ENCODE measurements around the gene GSG1L.

GSG1L gene

DNA sequence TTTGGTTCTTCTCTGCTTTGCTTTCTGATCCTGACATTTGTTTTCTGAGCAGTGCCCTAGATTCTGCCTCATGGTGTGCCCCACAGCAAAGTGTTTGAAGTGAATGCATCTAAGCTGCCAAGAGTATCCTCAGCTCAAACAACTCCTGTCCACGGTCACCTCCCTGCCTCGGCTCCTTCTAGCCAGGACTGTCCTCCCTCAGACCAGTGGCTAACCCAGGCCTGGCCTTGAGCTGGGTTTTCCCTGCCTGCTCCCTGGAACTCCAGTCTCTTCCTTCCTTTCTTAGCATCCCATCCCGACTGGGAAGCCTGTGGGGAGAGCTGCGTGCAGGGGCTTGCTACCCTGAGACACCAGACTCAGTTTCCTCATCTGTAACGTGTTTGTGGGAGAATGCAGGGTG, 256.5 kb downstream of the GSG1L start:
- Histone ChIP-seq H3K9me3 (ENCODE audit: control insufficient read depth, low read length) (peaks cover 10% of the 10 kb centered on the region), H3K79me1 (replicated peaks; ENCODE audit: low read length, poor library complexity, severe bottlenecking) (no peaks in the 10 kb centered on the region)

DNA sequence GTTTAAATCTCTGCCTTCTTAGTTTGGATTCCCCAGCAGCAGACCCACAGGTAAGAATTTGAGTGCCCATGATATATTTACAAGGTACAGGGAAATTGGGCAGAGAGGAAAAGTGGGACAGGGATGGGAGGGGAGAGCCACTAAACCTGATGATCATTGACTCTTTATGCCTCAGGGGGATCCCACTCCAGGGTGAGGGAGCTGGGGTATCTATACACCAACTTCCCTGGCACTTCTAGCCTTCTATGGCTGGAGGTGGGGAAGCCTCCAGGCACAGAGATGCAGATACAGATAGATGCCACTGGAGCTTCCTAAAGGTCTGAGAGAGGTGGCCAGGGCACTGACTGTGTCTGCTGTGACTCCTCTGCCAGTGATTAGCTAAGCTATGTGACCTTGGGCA, 257.1 kb downstream of the GSG1L start:
- H2AFZ ChIP-seq (ENCODE audit: low read depth, low read length), result no peak overlapping the region
- H4K91ac ChIP-seq (ENCODE audit: low read length), result no peak overlapping the region
- no peak overlapping the region for H2BK120ac ChIP-seq (ENCODE audit: low read depth, low read length)
- H3K9ac ChIP-seq (ENCODE audit: low read length), result no peak overlapping the region
- no peak overlapping the region for H4K8ac ChIP-seq (ENCODE audit: low read length)
- H3K14ac ChIP-seq (ENCODE audit: low read length in 2 of 2), result no peak overlapping the region
- H2BK15ac ChIP-seq (ENCODE audit: low read depth, poor library complexity, severe bottlenecking), result no peak overlapping the region
- H3K4me2 ChIP-seq (ENCODE audit: low read length, poor library complexity, severe bottlenecking), result no peak overlapping the region
- no peak overlapping the region for H3K4ac ChIP-seq (ENCODE audit: low read depth in 1 of 2, low read length in 2 of 2)
- H2BK12ac ChIP-seq (ENCODE audit: low read length in 2 of 2), result no peak overlapping the region
- no peak for DNase-seq
- H3K23ac ChIP-seq (ENCODE audit: low read length in 2 of 2), result no peak overlapping the region
- H3K4me3 ChIP-seq (ENCODE audit: insufficient read depth in 1 of 2, low read depth in 1 of 2, low read length in 2 of 2), result no peak overlapping the region
- H3K79me1 ChIP-seq (replicated peaks; ENCODE audit: low read length, poor library complexity, severe bottlenecking), result no peaks in the 10 kb centered on the region
- H3K36me3 ChIP-seq (ENCODE audit: control insufficient read depth in 1 of 2, insufficient read depth in 2 of 2, low read depth in 1 of 2, low read length in 2 of 2), result no peaks in the 10 kb centered on the region
- H3K4me1 ChIP-seq (ENCODE audit: control insufficient read depth, insufficient read depth, low read depth, low read length), result no peaks in the 10 kb centered on the region
- no peak overlapping the region for H3K27ac ChIP-seq (ENCODE audit: low read length, poor library complexity, severe bottlenecking)
- H3K9me3 ChIP-seq (ENCODE audit: control insufficient read depth, low read length), result peaks cover 10% of the 10 kb centered on the region
- H2AK5ac ChIP-seq (ENCODE audit: low read length, severe bottlenecking), result no peak overlapping the region
- H2BK5ac ChIP-seq (ENCODE audit: low read depth, low read length, poor library complexity, severe bottlenecking), result no peak overlapping the region
- H3K18ac ChIP-seq (ENCODE audit: low read depth in 1 of 2, low read length in 2 of 2), result no peak overlapping the region
- peaks cover 42 to 55% of the 10 kb centered on the region in 2 experiments for H3K27me3 ChIP-seq (ENCODE audit: control insufficient read depth in 1 of 2, insufficient read depth in 1 of 2, low read length in 2 of 2)

More for the DNA sequence above, 256.5 kb downstream of the GSG1L start:
- H2BK120ac ChIP-seq (ENCODE audit: low read depth, low read length), result no peak overlapping the region
- no peak overlapping the region for H3K27ac ChIP-seq (ENCODE audit: low read length, poor library complexity, severe bottlenecking)
- H4K91ac ChIP-seq (ENCODE audit: low read length), result no peak overlapping the region
- H2BK15ac ChIP-seq (ENCODE audit: low read depth, poor library complexity, severe bottlenecking), result no peak overlapping the region
- no peak overlapping the region for H3K4ac ChIP-seq (ENCODE audit: low read depth in 1 of 2, low read length in 2 of 2)
- H3K4me3 ChIP-seq (ENCODE audit: insufficient read depth in 1 of 2, low read depth in 1 of 2, low read length in 2 of 2), result no peak overlapping the region
- H3K23ac ChIP-seq (ENCODE audit: low read length in 2 of 2), result no peak overlapping the region
- DNase-seq, result no peak
- H3K4me1 ChIP-seq (ENCODE audit: control insufficient read depth, insufficient read depth, low read depth, low read length), result no peaks in the 10 kb centered on the region
- H2BK12ac ChIP-seq (ENCODE audit: low read length in 2 of 2), result no peak overlapping the region
- H2AFZ ChIP-seq (ENCODE audit: low read depth, low read length), result no peak overlapping the region
- H3K9ac ChIP-seq (ENCODE audit: low read length), result no peak overlapping the region
- no peak overlapping the region for H3K18ac ChIP-seq (ENCODE audit: low read depth in 1 of 2, low read length in 2 of 2)
- WGBS, result 64% methylated on average over 4 of the region's 5 CpGs
- H2BK5ac ChIP-seq (ENCODE audit: low read depth, low read length, poor library complexity, severe bottlenecking), result no peak overlapping the region
- no peaks in the 10 kb centered on the region for H3K36me3 ChIP-seq (ENCODE audit: control insufficient read depth in 1 of 2, insufficient read depth in 2 of 2, low read depth in 1 of 2, low read length in 2 of 2)
- H4K8ac ChIP-seq (ENCODE audit: low read length), result no peak overlapping the region
- no peak overlapping the region for H2AK5ac ChIP-seq (ENCODE audit: low read length, severe bottlenecking)
- no peak overlapping the region for H3K14ac ChIP-seq (ENCODE audit: low read length in 2 of 2)
- H3K4me2 ChIP-seq (ENCODE audit: low read length, poor library complexity, severe bottlenecking), result no peak overlapping the region
- peaks cover 39 to 49% of the 10 kb centered on the region in 2 experiments for H3K27me3 ChIP-seq (ENCODE audit: control insufficient read depth in 1 of 2, insufficient read depth in 1 of 2, low read length in 2 of 2)

- Histone ChIP-seq H4K8ac (ENCODE audit: low read length) (no peak overlapping the region), H2BK5ac (ENCODE audit: low read depth, low read length, poor library complexity, severe bottlenecking) (no peak overlapping the region), H3K14ac (ENCODE audit: low read length in 2 of 2) (no peak overlapping the region), H3K36me3 (ENCODE audit: control insufficient read depth in 1 of 2, insufficient read depth in 2 of 2, low read depth in 1 of 2, low read length in 2 of 2) (no peaks in the 10 kb centered on the region), H3K9ac (ENCODE audit: low read length) (no peak overlapping the region), H4K91ac (ENCODE audit: low read length) (no peak overlapping the region), H3K4me1 (ENCODE audit: control insufficient read depth, insufficient read depth, low read depth, low read length) (no peaks in the 10 kb centered on the region), H3K18ac (ENCODE audit: low read depth in 1 of 2, low read length in 2 of 2) (no peak overlapping the region), H3K23ac (ENCODE audit: low read length in 2 of 2) (no peak overlapping the region), H2BK12ac (ENCODE audit: low read length in 2 of 2) (no peak overlapping the region), H3K9me3 (ENCODE audit: control insufficient read depth, low read length) (peaks cover 10% of the 10 kb centered on the region), H3K27me3 (ENCODE audit: control insufficient read depth in 1 of 2, insufficient read depth in 1 of 2, low read length in 2 of 2) (peaks cover 47 to 59% of the 10 kb centered on the region in 2 experiments), H2AFZ (ENCODE audit: low read depth, low read length) (no peak overlapping the region), H2AK5ac (ENCODE audit: low read length, severe bottlenecking) (no peak overlapping the region), H3K79me1 (replicated peaks; ENCODE audit: low read length, poor library complexity, severe bottlenecking) (no peaks in the 10 kb centered on the region), H3K4me2 (ENCODE audit: low read length, poor library complexity, severe bottlenecking) (no peak overlapping the region), H3K4me3 (ENCODE audit: insufficient read depth in 1 of 2, low read depth in 1 of 2, low read length in 2 of 2) (no peak overlapping the region), H3K27ac (ENCODE audit: low read length, poor library complexity, severe bottlenecking) (no peak overlapping the region), H2BK120ac (ENCODE audit: low read depth, low read length) (no peak overlapping the region), H2BK15ac (ENCODE audit: low read depth, poor library complexity, severe bottlenecking) (no peak overlapping the region), H3K4ac (ENCODE audit: low read depth in 1 of 2, low read length in 2 of 2) (no peak overlapping the region)
- 45% methylated on average over 5 of the region's 5 CpGs for WGBS
- no peak for DNase-seq
Measured at GRCh38 chr16:27805828-27806351, 257.6 kb downstream of the GSG1L start.

DNA sequence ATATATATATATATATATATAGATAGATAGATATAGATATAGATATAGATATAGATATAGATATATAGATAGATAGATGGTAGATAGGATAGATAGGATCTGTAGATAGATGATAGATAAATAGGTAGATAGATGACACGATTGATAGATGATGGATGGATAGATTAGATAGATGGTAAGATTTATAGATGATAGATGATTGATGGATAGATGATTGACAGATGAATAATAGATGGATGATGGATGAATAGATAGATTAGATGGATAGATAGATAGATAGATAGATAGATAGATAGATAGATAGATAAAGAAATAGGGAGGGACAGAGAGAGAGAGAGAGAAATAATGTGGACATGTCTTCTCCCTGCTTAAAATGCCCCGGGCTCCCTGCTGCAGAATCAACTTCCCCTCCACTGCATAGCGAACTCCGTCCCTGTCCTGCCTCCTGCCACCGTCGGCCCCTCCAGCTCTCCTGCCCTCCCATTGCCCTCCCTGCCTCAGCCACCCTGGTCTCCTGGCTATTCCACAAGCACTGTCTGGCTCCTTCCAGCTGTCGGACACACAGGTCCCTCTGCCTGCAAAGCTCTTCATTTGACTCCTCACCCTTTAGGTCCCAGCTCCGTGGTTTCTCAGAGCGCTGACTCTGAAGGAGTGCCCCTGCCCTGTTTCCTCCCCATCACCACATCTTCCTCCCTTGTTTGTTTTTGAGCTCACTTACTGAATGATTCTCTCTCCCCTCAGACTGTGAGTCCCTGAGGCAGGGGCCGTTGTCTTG, 259.6 kb downstream of the GSG1L start:
- Histone ChIP-seq H4K91ac (ENCODE audit: low read length) (no peak overlapping the region), H2BK120ac (ENCODE audit: low read depth, low read length) (no peak overlapping the region), H3K14ac (ENCODE audit: low read length in 2 of 2) (no peak overlapping the region), H3K4me1 (ENCODE audit: control insufficient read depth, insufficient read depth, low read depth, low read length) (no peaks in the 10 kb centered on the region), H3K79me1 (replicated peaks; ENCODE audit: low read length, poor library complexity, severe bottlenecking) (no peaks in the 10 kb centered on the region), H4K8ac (ENCODE audit: low read length) (no peak overlapping the region), H2AK5ac (ENCODE audit: low read length, severe bottlenecking) (no peak overlapping the region), H3K18ac (ENCODE audit: low read depth in 1 of 2, low read length in 2 of 2) (no peak overlapping the region), H3K9ac (ENCODE audit: low read length) (no peak overlapping the region), H3K9me3 (ENCODE audit: control insufficient read depth, low read length) (no peaks in the 10 kb centered on the region), H2BK15ac (ENCODE audit: low read depth, poor library complexity, severe bottlenecking) (no peak overlapping the region), H3K27ac (ENCODE audit: low read length, poor library complexity, severe bottlenecking) (no peak overlapping the region), H2BK5ac (ENCODE audit: low read depth, low read length, poor library complexity, severe bottlenecking) (no peak overlapping the region), H2BK12ac (ENCODE audit: low read length in 2 of 2) (no peak overlapping the region), H3K4ac (ENCODE audit: low read depth in 1 of 2, low read length in 2 of 2) (no peak overlapping the region), H3K23ac (ENCODE audit: low read length in 2 of 2) (no peak overlapping the region), H3K27me3 (ENCODE audit: control insufficient read depth in 1 of 2, insufficient read depth in 1 of 2, low read length in 2 of 2) (peaks cover 49 to 71% of the 10 kb centered on the region in 2 experiments), H3K36me3 (ENCODE audit: control insufficient read depth in 1 of 2, insufficient read depth in 2 of 2, low read depth in 1 of 2, low read length in 2 of 2) (no peaks in the 10 kb centered on the region), H3K4me3 (ENCODE audit: insufficient read depth in 1 of 2, low read depth in 1 of 2, low read length in 2 of 2) (no peak overlapping the region), H2AFZ (ENCODE audit: low read depth, low read length) (no peak overlapping the region), H3K4me2 (ENCODE audit: low read length, poor library complexity, severe bottlenecking) (no peak overlapping the region)
- WGBS, result 25% methylated on average over 10 of the region's 10 CpGs
- no peak for DNase-seq
